ENCODE results near the gene CDC23.

Gene CDC23

DNA sequence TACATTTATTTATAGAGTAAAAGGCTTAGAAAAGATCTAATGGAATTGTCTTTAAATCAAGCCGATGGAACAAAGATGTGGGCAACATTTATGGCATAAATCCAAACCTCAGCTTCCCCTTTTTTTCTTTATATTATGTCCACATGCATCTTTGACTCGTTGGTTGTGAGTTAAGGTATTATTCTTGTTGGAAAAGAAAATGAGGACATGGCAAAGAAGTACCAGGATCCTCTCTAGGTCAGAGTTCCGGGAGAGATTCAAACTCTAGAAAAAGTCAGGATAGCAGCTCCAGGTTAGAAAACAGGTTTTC lies 73.4 kb downstream of the CDC23 start:
- no peak for DNase-seq

DNA sequence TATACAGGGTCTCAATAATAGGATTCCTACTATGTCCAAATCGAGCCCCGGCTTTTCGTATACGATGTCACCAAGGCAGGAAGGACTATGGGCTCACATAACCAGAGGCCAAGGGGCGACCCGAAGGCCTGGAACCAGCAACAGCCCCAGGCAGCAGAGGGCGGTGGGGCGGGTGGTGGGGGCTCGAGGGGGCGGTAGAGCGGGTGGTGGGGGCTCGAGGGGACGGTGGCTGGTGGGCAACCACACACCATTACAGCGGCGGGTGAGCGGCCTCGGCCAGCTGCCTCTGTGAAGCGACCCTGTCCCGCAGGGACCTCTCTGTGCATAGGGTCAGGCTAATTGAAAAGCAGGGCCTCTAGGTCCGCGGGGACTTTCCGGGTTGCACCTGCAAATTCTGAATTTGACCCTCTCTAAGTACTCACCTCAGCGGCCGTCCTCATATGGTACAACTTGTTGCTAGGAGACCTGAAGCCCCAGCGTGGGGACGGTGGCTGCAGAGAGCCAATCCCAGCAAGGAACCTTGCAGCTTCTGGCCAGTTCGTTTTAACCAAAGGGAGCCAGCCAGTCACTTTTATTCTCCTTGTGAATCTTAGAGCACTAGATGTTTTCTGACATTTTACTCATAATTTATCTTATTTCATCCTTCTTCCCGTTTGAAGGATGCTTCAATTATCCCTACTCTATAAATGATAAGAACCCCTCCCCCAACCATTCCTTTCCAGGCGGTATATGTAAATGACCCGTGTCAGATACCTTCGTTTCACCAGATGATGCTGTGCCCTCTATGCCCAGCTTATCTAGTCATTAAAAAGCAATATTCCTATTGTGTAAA lies 74.0 kb downstream of the CDC23 start, which contains the start of gene NME5:
NME5 (minus strand) TSS at position 480 of the 832 bp plus-strand sequence. CDS start 648 bp downstream, outside the sequence.
- DNase-seq: peak; percentile 46
